CD4-positive, alpha-beta T cell treated with Interleukin-17A for 1 hour (primary cell): ENCODE measurements around the gene CCM2.
A peak's percentile ranks its signal among the peaks of the same experiment; 100 is the strongest.

ENCODE experiments used
- DNase-seq: peaks from one replicate; pipeline ENCODE4 v3.0.0-alpha.2; 2020

The CCM2 gene

GRCh38 chr7:44969701-44970522 lies 30.1 kb upstream of the CCM2 start:
- DNase-seq = no peak

GRCh38 chr7:44970523-44971051 lies 29.4 kb upstream of the CCM2 start:
- no peak for DNase-seq

- DNase-seq = no peak
Measured at GRCh38 chr7:44971188-44971901, 28.7 kb upstream of the CCM2 start.

GRCh38 chr7:44971902-44972441 lies 28.0 kb upstream of the CCM2 start:
- no peak for DNase-seq

GRCh38 chr7:44972562-44972961 lies 27.4 kb upstream of the CCM2 start:
- DNase-seq = no peak

- peak; percentile 71 for DNase-seq
Measured at GRCh38 chr7:44973610-44974401, 26.2 kb upstream of the CCM2 start.

GRCh38 chr7:44974549-44974948 lies 25.5 kb upstream of the CCM2 start:
- DNase-seq = no peak

GRCh38 chr7:44975331-44976039 lies 24.5 kb upstream of the CCM2 start:
- DNase-seq = no peak

- DNase-seq = no peak
Measured at GRCh38 chr7:44976040-44976745, 23.8 kb upstream of the CCM2 start.

- no peak for DNase-seq
Measured at GRCh38 chr7:44976746-44977196, 23.2 kb upstream of the CCM2 start.

- DNase-seq = peak; percentile 82
Measured at GRCh38 chr7:44977304-44977958, 22.6 kb upstream of the CCM2 start.

GRCh38 chr7:44977959-44978335 lies 22.1 kb upstream of the CCM2 start:
- DNase-seq = no peak

GRCh38 chr7:44978511-44979366 lies 21.3 kb upstream of the CCM2 start, which contains the start of gene MYO1G:
MYO1G (minus strand) TSS chr7:44979015; CDS start chr7:44978961, 54 bp downstream.
- DNase-seq = peak; percentile 93

GRCh38 chr7:44979481-44980392 lies 20.3 kb upstream of the CCM2 start:
- DNase-seq = no peak

- DNase-seq = peak; percentile 88
Measured at GRCh38 chr7:44980393-44981034, 19.5 kb upstream of the CCM2 start.

- no peak for DNase-seq
Measured at GRCh38 chr7:44981035-44981706, 18.8 kb upstream of the CCM2 start.

GRCh38 chr7:44982535-44982923 lies 17.5 kb upstream of the CCM2 start:
- DNase-seq = no peak

GRCh38 chr7:44982970-44983369 lies 17.0 kb upstream of the CCM2 start:
- DNase-seq = no peak
